Measurements from ENCODE around the gene AIRE.
"Not testable (repeated sequence)": the region's sequence is repeated elsewhere in the genome, so short reads cannot be mapped to it uniquely, and the experiment has no call there.

Gene AIRE

DNA sequence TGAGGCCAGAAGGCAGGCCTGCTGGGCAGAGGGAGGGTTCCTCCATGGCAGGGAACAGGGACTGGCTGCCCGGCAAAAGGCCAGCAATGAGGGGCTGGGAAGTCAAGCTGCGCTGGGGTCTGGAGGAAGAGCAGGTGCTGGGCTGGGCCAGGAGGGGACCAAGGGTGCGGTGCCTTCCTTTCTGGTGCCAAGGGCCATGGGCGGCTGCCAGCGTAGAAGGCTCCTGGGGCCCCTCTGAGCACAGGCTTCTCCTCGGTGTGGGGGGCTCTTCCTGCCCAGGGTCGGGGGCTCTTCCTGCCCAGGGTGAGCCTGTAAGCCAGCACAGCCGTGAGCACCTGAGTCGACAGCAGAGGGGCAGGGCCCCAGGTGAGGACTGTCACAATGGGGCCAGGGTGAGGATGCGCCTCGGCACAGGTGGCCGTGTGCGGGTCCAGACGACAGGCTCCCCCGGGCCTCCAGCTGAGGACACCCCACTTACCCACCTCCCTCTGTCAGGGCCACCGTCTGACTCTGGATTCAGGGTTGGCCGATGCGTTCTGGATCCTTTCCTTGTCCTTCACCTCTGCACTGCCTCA is 13.3 kb upstream of the AIRE start:
- Histone ChIP-seq H3K4me3 (no peak overlapping the region), H3K27ac (no peak overlapping the region)
- TF ChIP-seq, protein P1, sequence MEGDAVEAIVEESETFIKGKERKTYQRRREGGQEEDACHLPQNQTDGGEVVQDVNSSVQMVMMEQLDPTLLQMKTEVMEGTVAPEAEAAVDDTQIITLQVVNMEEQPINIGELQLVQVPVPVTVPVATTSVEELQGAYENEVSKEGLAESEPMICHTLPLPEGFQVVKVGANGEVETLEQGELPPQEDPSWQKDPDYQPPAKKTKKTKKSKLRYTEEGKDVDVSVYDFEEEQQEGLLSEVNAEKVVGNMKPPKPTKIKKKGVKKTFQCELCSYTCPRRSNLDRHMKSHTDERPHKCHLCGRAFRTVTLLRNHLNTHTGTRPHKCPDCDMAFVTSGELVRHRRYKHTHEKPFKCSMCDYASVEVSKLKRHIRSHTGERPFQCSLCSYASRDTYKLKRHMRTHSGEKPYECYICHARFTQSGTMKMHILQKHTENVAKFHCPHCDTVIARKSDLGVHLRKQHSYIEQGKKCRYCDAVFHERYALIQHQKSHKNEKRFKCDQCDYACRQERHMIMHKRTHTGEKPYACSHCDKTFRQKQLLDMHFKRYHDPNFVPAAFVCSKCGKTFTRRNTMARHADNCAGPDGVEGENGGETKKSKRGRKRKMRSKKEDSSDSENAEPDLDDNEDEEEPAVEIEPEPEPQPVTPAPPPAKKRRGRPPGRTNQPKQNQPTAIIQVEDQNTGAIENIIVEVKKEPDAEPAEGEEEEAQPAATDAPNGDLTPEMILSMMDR (IDR thresholded peaks at IDR 0.05), result no peak
- no peak for DNase-seq (ENCODE audit: low spot score)

DNA sequence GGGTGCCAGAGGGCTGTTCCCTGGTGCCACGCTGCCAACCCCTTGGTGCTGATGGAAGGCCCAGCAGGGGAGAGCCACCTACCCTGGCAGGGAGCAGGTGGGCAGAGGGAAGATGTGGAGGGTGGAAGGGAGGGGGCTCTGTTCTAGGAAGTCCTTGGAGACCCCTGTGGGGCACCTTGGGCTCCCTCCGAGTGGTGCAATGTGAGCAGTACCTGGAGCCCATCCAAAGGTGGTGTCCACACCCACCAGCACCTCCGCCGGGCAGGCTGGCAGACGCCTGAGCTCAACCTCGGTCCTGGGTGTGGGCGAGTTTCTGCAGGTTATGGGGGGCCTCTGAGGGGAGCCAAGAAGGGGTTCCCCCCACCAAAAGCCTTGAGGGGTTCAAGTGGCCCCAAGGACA is 12.6 kb upstream of the AIRE start:
- TF ChIP-seq, protein P1 (IDR thresholded peaks at IDR 0.05), result no peak
- no peak for DNase-seq (ENCODE audit: low spot score)
- Histone ChIP-seq H3K27ac (no peak overlapping the region), H3K4me3 (no peak overlapping the region)

DNA sequence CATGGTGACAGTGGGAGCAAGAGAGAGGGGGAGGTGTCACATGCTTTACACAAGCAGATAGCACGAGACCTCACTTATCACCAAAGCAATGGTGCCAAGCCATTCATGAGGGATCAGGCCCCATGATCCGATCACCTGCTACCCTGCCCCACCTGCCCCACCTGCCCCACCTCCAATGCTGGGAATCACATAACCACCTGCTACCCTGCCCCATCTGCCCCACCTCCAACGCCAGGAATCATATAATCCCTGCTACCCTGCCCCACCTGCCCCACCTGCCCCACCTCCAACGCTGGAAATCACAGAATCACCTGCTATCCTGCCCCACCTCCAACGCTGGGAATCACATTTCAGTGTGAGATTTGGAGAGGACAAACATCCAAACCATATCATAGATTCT is 10.6 kb upstream of the AIRE start:
- no peak for DNase-seq (ENCODE audit: low spot score)
- TF ChIP-seq, protein P1 (IDR thresholded peaks at IDR 0.05), result no peak
- no peak overlapping the region for H3K27ac ChIP-seq

DNA sequence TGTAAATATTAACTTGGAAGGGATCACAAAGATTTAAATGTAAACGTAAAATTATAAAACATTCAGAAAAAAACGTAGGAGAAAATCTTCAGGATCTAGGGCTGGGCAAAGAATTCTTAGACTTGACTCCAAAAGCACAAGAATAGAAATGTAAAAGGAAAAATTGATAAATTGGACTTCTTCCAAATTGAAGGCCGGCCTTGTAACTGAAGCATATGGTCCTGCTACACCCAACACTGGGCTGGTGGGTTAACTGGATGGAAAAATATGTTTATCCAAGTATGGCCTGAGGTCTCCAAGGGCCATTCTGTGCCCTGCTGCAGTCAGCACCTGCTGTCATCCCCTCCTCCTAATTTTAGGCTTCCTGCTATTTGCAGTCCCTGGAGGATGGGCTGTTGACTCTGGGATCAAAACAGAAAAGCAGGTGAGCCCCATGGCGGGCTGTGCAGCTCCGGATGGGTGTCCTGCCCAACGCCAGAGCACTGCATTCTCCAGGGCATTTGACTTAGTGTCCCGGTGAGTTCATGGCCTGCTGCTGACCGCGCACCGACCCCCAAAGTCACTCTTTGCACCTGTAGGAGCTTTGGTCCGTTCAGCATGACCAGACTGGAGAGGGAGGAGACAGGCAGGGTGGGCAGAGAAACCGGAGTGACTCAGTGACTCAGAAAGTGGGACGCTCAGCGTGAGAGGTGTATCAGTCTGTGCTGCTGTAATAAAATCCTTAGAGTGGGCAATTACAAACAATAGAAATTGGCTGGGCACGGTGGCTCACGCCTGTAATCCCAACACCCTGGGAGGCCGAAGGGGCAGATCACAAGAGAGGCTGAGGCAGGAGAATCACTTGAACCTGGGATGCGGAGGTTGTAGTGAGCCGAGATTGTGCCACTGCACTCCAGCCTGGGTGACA is 6.1 kb upstream of the AIRE start:
- H3K4me3 ChIP-seq, result no peak overlapping the region
- H3K27ac ChIP-seq, result no peak overlapping the region
- DNase-seq (ENCODE audit: low spot score), result no peak
- TF ChIP-seq, protein P1 (IDR thresholded peaks at IDR 0.05), result no peak

More for the DNA sequence above, 10.6 kb upstream of the AIRE start:
- H3K4me3 ChIP-seq, result no peak overlapping the region

DNA sequence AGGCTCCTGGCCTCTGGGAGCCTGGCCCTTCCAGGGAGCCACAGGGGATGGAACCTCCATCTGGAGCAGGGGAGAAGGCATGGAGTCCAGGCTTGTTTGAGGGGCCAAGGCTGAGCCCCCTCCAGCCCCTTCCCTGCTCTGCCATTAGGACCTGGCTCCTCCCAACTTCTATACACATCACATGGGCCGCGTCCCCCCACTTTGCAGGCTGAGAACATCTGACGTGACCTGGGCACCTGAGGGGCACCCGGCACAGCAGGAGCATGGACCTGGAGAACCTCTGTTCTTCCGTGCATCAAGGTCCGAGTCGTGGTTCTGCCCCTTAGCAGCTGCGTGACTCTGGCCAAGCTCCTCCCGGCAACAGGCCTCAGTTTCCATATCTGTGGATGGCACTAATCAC is 3.9 kb upstream of the AIRE start:
- no peak overlapping the region for H3K27ac ChIP-seq
- TF ChIP-seq, protein P1 (IDR thresholded peaks at IDR 0.05), result no peak
- DNase-seq (ENCODE audit: low spot score), result no peak
- no peak overlapping the region for H3K4me3 ChIP-seq

DNA sequence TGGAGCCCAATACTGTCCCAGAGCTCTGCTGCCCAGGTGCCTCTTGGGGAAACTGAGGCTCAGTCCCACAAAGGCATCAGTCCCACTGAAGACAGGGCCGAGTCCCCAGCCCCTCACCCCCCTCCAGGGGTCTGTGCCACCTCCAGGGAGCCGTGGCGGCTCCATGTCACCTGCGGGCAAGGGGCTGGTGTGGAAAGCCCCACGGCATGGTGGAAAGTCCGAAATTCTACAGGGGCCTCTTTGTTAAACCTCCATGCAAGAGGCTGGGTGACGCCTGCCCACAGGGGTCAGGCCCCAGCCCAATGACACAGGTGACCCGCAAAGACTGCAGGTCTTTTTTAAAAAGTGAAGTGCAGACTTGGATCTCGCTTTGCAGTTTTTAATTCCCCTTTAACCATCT is 3.3 kb upstream of the AIRE start:
- DNase-seq (ENCODE audit: low spot score), result no peak
- no peak overlapping the region for H3K27ac ChIP-seq
- TF ChIP-seq, protein P1 (IDR thresholded peaks at IDR 0.05), result no peak
- H3K4me3 ChIP-seq, result no peak overlapping the region

DNA sequence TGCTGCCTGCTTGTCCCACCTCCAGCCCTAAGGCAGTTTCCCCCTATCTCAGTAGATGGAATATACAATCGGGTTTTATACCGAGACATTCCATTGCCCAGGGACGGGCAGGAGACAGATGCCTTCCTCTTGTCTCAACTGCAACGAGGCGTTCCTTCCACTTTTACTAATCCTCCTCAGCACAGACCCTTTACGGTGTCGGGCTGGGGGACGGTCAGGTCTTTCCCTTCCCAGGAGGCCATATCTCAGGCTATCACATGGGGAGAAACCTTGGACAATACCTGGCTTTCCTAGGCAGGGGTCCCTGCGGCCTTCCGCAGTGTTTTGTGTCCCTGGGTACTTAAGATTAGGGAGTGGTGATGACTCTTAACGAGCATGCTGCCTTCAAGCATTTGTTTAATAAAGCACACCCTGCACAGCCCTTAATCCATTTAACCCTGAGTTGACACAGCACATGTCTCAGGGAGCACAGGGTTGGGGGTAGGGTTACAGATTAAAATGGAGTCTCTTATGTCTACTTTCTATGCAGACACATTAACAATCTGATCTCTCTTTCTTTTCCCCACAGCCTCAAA is 2.4 kb upstream of the AIRE start:
- H3K27ac ChIP-seq; H3K4me3 ChIP-seq; DNase-seq (ENCODE audit: low spot score): not testable (repeated sequence)

Measured in coronary artery (tissue), 2 donors.